HUES6 (cell line): ENCODE measurements around the gene ZIM2.

Experiments
- H3K27ac ChIP-seq: 2 replicates; pipeline ENCODE4 v1.7.0; 2013; ENCODE audit warnings: low read depth, mild to moderate bottlenecking, low read length, inconsistent platforms
- H3K27me3 ChIP-seq: 2 replicates; pipeline ENCODE4 v1.6.1; 2013; ENCODE audit warnings: low read length; ENCODE audit not compliant: control insufficient read depth, insufficient read depth
- H3K36me3 ChIP-seq: 2 replicates; pipeline ENCODE4 v1.6.1; 2013; ENCODE audit warnings: low read length; ENCODE audit not compliant: control insufficient read depth, insufficient read depth
- H3K4me1 ChIP-seq: 2 replicates; pipeline ENCODE4 v1.6.1; 2013; ENCODE audit warnings: low read length; ENCODE audit not compliant: control insufficient read depth, insufficient read depth
- H3K4me3 ChIP-seq: 2 replicates; pipeline ENCODE4 v1.5.1; 2013; ENCODE audit warnings: low read depth, low read length
- H3K9ac ChIP-seq: one replicate; pipeline ENCODE4 v1.6.1; 2013; ENCODE audit warnings: mild to moderate bottlenecking, low read length
- H3K9me3 ChIP-seq: 2 replicates; pipeline ENCODE4 v1.6.1; 2013; ENCODE audit warnings: low read depth, low read length; ENCODE audit not compliant: control insufficient read depth, insufficient read depth

The ZIM2 gene

DNA sequence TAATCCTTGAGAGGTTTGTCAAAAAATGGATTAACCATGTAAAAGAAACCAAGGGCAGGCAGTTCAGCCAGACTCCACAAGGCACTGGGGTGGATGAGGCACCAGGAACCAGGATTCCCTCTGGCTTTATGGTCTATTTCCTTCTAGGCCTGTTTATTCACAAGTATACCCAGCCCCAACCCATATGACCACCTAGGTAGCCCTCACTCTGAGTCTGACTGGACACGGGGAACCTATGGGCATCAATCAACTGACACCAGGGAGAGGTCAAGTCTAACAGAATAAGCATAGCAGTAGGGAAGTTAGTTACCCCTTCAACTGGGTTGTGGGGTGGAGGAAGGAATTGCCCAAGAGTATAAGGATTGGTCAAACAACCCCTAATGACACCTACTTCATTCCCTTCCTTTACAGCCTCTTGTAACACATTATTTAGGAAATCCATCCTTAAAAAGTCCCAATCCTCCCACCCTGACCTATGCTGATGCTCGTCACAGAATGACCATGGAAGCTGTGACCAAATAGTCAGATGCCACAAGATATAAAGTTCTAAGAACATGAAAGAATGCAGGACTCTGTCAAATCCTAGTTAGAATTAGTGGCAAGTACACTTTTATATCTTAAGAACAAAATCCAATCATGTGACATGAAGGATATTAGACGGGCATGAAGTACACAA, 31.7 kb downstream of the ZIM2 start:
- no peak overlapping the region for H3K4me3 ChIP-seq
- no peaks in the 10 kb centered on the region for H3K4me1 ChIP-seq
- H3K9ac ChIP-seq = no peak overlapping the region
- peaks cover 11% of the 10 kb centered on the region for H3K36me3 ChIP-seq
- H3K27ac ChIP-seq = no peak overlapping the region
- no peaks in the 10 kb centered on the region for H3K27me3 ChIP-seq
- H3K9me3 ChIP-seq = peaks cover 67% of the 10 kb centered on the region

- Histone ChIP-seq H3K9ac (no peak overlapping the region), H3K4me1 (no peaks in the 10 kb centered on the region), H3K27me3 (no peaks in the 10 kb centered on the region), H3K4me3 (no peak overlapping the region), H3K27ac (no peak overlapping the region), H3K9me3 (peaks cover 79% of the 10 kb centered on the region), H3K36me3 (peaks cover 5% of the 10 kb centered on the region)
Observed at GRCh38 chr19:56806639-56807038, 33.9 kb downstream of the ZIM2 start.

GRCh38 chr19:56778351-56778750, 62.2 kb downstream of the ZIM2 start:
- Histone ChIP-seq H3K36me3 (no peaks in the 10 kb centered on the region), H3K9me3 (peaks cover 65% of the 10 kb centered on the region), H3K27ac (no peak overlapping the region), H3K27me3 (no peaks in the 10 kb centered on the region), H3K9ac (no peak overlapping the region), H3K4me3 (no peak overlapping the region), H3K4me1 (no peaks in the 10 kb centered on the region)

DNA sequence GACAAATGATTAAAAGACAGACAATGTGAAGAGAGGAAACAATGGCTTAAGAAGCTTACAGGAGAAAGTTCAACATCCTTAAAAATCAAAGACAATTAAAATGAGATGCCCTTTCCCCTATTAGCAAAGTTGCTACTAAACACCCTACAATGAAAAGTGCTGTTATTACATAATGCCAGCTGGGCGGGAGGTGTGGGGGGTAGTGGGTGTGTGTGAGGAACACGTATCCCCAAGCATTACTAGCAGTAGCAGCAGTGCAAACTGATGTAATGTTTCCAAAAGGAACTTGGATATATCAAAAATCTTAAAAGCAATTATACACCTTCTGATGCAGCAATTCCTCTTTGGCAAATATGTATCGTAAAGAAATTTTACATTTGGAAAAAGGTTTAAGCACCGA, 70.9 kb downstream of the ZIM2 start:
- H3K9ac ChIP-seq = no peak overlapping the region
- no peaks in the 10 kb centered on the region; the same call in 1 of the 2 replicates for H3K27me3 ChIP-seq
- no peak overlapping the region for H3K27ac ChIP-seq
- no peak overlapping the region for H3K4me3 ChIP-seq
- no peaks in the 10 kb centered on the region for H3K36me3 ChIP-seq
- no peaks in the 10 kb centered on the region for H3K4me1 ChIP-seq
- peaks cover 41% of the 10 kb centered on the region for H3K9me3 ChIP-seq

DNA sequence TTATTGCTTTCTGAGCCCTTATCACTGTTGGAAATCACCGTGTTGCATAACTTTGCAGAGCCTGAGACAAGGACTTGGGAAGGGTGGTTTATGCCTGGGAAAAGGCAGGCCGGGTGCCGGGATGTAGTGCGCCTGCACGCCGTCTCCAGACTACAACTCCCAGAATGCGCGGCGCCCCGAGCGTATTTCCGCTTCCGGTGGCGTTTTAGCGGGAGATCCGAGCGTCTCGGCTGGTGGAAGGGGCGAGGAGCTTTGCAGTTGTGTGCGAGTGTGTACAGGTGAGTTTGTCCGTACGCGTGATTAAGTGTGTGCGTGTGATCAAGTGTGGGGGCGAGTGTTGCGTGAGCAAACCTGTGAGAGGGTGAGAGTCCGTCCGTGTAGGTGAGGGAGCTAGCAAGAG, 75.4 kb downstream of the ZIM2 start:
- H3K27me3 ChIP-seq = no peaks in the 10 kb centered on the region; the same call in 1 of the 2 replicates
- H3K9ac ChIP-seq = no peak overlapping the region
- peak overlapping the region; percentile 60 for H3K4me3 ChIP-seq
- H3K27ac ChIP-seq = no peak overlapping the region
- no peaks in the 10 kb centered on the region for H3K36me3 ChIP-seq
- peaks cover 62% of the 10 kb centered on the region for H3K9me3 ChIP-seq
- H3K4me1 ChIP-seq = no peaks in the 10 kb centered on the region

GRCh38 chr19:56764196-56764695, 76.3 kb downstream of the ZIM2 start:
- H3K36me3 ChIP-seq = no peaks in the 10 kb centered on the region
- H3K9me3 ChIP-seq = peaks cover 69% of the 10 kb centered on the region
- no peaks in the 10 kb centered on the region; the same call in 1 of the 2 replicates for H3K27me3 ChIP-seq
- H3K4me1 ChIP-seq = no peaks in the 10 kb centered on the region
- H3K4me3 ChIP-seq = no peak overlapping the region
- H3K9ac ChIP-seq = no peak overlapping the region
- H3K27ac ChIP-seq = no peak overlapping the region

GRCh38 chr19:56760842-56761241, 79.7 kb downstream of the ZIM2 start:
- Histone ChIP-seq H3K4me1 (no peaks in the 10 kb centered on the region), H3K36me3 (no peaks in the 10 kb centered on the region), H3K27me3 (peaks cover 6% of the 10 kb centered on the region; the same call in 1 of the 2 replicates), H3K27ac (no peak overlapping the region), H3K9ac (no peak overlapping the region), H3K4me3 (no peak overlapping the region), H3K9me3 (peaks cover 72% of the 10 kb centered on the region)

DNA sequence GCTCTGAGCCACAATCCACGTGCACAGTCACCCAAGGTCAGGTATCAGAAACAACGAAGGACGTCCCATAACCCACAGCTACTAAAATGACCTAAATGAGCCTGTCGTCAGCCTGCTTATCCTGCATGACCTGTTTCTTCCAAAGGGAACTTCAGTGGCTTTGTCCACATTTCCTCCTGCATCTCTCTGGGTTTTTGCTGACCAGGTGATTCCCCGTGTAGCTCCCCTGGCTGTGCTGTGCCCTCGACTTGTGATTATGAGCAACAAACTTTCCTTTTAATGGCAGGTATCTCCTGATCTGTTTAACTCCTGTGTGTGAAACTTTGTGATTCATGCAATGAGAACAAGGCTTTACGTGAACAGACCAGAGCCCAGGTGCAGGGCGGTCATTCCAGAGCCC, 81.0 kb downstream of the ZIM2 start:
- Histone ChIP-seq H3K9ac (no peak overlapping the region), H3K4me1 (no peaks in the 10 kb centered on the region), H3K27me3 (peaks cover 6% of the 10 kb centered on the region; the same call in 1 of the 2 replicates), H3K36me3 (no peaks in the 10 kb centered on the region), H3K27ac (no peak overlapping the region), H3K4me3 (no peak overlapping the region), H3K9me3 (peaks cover 60% of the 10 kb centered on the region)

DNA sequence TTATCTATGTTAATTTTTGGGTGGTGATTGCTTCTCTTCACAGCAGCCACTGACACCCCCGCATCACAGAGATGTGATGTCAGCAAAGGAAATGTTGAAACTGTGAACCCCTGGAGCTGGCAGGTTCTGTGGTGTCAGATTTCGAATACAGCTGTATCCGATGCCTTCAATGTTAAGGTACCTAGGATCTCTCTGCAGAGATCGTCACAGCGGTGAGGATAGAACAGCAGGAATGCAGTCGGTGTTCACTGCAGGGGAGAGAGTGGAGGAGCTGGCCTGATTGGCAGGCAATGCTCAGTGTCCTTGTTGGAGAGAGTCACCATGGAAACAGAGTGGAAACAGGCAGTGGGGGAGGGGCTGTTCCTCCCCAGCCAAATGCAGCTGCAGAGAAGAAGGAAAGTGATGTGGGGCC, 89.4 kb downstream of the ZIM2 start:
- peaks cover 27% of the 10 kb centered on the region; the same call in 1 of the 2 replicates for H3K9me3 ChIP-seq
- H3K27ac ChIP-seq = no peak overlapping the region
- 0 out of 2 replicates have a peak overlapping the region, but pooled peaks have one; percentile 8 for H3K4me3 ChIP-seq
- no peak overlapping the region for H3K9ac ChIP-seq
- peaks cover 5% of the 10 kb centered on the region; the same call in 1 of the 2 replicates for H3K27me3 ChIP-seq
- no peaks in the 10 kb centered on the region for H3K4me1 ChIP-seq
- no peaks in the 10 kb centered on the region for H3K36me3 ChIP-seq

DNA sequence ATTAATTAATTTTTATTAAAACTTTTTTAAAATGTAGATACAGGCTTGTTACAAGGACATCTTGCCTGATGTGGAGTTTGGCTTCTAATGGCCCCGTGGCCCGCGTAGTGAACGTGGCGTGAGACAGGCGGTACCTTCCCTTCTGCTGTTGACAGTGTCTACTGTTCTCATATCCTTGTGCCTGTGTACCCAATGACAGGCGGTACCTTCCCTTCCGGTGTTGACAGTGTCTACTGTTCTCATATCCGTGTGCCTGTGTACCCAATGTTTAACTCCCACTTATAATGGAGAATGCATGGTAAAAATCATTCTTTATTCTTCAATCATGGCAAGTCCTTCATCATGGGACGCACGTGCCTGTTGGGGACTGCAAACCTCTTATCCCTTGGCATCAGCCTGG, 89.9 kb downstream of the ZIM2 start:
- Histone ChIP-seq H3K9me3 (peaks cover 27% of the 10 kb centered on the region; the same call in 1 of the 2 replicates), H3K27ac (no peak overlapping the region), H3K9ac (no peak overlapping the region), H3K36me3 (no peaks in the 10 kb centered on the region), H3K4me1 (no peaks in the 10 kb centered on the region), H3K27me3 (peaks cover 5% of the 10 kb centered on the region; the same call in 1 of the 2 replicates), H3K4me3 (0 out of 2 replicates have a peak overlapping the region, but pooled peaks have one; percentile 8)

DNA sequence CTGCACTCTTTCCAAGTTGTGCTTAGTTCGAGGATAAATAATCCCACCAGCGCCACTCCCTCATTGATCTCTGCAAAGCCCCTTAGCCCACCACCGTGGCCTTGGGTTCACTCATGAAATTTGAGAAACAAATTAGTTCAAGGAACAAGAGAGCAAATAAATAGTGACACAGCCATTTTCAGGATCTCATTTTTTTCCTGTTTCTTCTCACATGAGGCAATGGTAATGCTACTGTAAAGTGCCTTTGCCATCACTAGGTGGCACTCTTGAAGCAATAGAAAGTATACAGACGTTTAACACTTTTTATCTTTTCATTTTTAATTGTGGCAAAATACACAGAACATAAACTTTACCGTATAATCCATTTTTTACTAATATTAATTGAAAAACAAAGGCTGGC, 92.1 kb downstream of the ZIM2 start:
- H3K9ac ChIP-seq = no peak overlapping the region
- no peak overlapping the region for H3K4me3 ChIP-seq
- peaks cover 31% of the 10 kb centered on the region; the same call in 1 of the 2 replicates for H3K9me3 ChIP-seq
- no peaks in the 10 kb centered on the region for H3K4me1 ChIP-seq
- peaks cover 5% of the 10 kb centered on the region; the same call in 1 of the 2 replicates for H3K27me3 ChIP-seq
- no peak overlapping the region for H3K27ac ChIP-seq
- H3K36me3 ChIP-seq = no peaks in the 10 kb centered on the region
